ENCODE results near the gene SLC38A1. TPM values are rescaled to one million over a fixed set of nuclear protein-coding genes. Genes with fewer than 3 reads are reported as not detected.

Gene SLC38A1
- 234 and 281 TPM in 2 replicates for total RNA-seq (2014; rRNA removed; shearing (Covaris generic))
- 91.1 and 114 TPM in 2 replicates for polyA plus RNA-seq (2016; fragmentation: Nextera tagmentation; extraction: Ambion mirVana)
- long read RNA-seq, full-length matches to known transcripts, result 32 of 56 reads
- long read RNA-seq, partial matches to known transcripts, result 5 of 56 reads
- long read RNA-seq, other reads (novel, unspliced or antisense), result 19 of 56 reads

DNA sequence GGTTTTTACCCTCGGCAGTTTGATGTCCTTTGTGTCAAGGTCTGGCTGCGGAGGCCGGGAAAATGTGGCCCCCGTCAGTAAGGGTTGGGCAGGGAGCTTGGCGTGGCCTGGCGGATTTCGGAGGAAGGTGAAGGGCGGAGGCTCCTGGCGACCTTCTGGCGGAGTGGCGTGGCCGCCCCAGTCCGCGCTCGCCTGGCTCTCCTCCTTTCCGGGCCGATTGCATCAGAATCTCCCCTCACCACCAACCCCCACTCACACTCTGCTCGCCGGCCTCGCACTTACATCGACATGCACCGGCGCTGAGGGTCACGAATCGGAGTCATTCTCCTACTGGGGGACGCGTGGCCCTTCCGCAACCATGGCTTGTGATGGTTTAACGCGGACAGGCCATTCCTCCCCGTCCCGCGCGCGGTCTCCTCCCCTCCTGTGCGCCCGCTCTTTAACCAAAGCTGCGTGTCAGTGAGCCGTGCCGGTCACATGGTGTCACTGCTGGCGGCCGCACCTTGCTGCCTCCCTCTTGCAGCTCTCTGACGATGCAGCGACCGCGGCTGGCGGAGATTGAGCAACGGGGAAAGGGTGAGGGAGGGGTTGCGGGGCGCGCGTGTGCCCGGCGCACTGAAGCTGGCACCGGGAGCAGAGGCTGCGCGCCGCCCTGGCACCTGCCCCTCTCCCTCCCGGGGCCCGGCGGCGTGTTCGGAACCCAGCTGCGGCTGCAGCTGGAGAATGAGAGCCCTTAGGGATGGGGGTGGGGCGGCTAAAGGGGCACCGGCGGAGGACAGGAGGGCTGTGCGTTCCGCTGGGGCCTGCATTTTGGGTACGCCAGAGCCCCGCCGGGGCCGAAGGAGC is at the start of gene SLC38A1:
Gene SLC38A1 (minus strand): TSS at position 461 of the 846 bp plus-strand sequence. CDS start 29,243 bp downstream, outside the sequence.
- no peak; a peak in 1 of 4 replicates for TF ChIP-seq CTCF (conservative IDR thresholded peaks at IDR 0.05; ENCODE audit: low read depth in 2 of 2)
- TF ChIP-seq, protein P1, sequence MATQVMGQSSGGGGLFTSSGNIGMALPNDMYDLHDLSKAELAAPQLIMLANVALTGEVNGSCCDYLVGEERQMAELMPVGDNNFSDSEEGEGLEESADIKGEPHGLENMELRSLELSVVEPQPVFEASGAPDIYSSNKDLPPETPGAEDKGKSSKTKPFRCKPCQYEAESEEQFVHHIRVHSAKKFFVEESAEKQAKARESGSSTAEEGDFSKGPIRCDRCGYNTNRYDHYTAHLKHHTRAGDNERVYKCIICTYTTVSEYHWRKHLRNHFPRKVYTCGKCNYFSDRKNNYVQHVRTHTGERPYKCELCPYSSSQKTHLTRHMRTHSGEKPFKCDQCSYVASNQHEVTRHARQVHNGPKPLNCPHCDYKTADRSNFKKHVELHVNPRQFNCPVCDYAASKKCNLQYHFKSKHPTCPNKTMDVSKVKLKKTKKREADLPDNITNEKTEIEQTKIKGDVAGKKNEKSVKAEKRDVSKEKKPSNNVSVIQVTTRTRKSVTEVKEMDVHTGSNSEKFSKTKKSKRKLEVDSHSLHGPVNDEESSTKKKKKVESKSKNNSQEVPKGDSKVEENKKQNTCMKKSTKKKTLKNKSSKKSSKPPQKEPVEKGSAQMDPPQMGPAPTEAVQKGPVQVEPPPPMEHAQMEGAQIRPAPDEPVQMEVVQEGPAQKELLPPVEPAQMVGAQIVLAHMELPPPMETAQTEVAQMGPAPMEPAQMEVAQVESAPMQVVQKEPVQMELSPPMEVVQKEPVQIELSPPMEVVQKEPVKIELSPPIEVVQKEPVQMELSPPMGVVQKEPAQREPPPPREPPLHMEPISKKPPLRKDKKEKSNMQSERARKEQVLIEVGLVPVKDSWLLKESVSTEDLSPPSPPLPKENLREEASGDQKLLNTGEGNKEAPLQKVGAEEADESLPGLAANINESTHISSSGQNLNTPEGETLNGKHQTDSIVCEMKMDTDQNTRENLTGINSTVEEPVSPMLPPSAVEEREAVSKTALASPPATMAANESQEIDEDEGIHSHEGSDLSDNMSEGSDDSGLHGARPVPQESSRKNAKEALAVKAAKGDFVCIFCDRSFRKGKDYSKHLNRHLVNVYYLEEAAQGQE (IDR thresholded peaks at IDR 0.05; ENCODE audit: unreplicated experiment), result no peak
- peak; percentile 71 for TF ChIP-seq POLR2AphosphoS5 (IDR thresholded peaks at IDR 0.05; ENCODE audit: low read depth)
- no peak for TF ChIP-seq JUNB (IDR thresholded peaks at IDR 0.05; ENCODE audit: unreplicated experiment)
- peak; percentile 60 for TF ChIP-seq CREB1 (CRISPR knock-in tag; IDR thresholded peaks at IDR 0.05; ENCODE audit: low read depth)
- TF ChIP-seq STAT1 (IDR thresholded peaks at IDR 0.05; ENCODE audit: unreplicated experiment), result no peak
- peaks cover 29% of the 10 kb centered on the region for H3K4me1 Mint-ChIP-seq
- H3K27ac ChIP-seq (ENCODE audit: low read depth), result peak within 1 kb of the TSS; percentile 99
- H3K27ac Mint-ChIP-seq, result no peak within 1 kb of the TSS
- H3K27me3 Mint-ChIP-seq (ENCODE audit: insufficient read depth, low read depth, poor library complexity), result no peaks in the 10 kb centered on the region
- H3K4me2 ChIP-seq, result peak within 1 kb of the TSS; percentile 86
- no peaks in the 10 kb centered on the region for H3K27me3 ChIP-seq (ENCODE audit: insufficient read depth)
- peaks cover 42% of the 10 kb centered on the region for H3K4me1 ChIP-seq (ENCODE audit: insufficient read depth)
- H3K4me3 Mint-ChIP-seq, result no peak within 1 kb of the TSS; the same call in 2 of the 3 replicates
- H3K4me3 ChIP-seq, result peak within 1 kb of the TSS; percentile 90
- H2AFZ ChIP-seq, result peak within 1 kb of the TSS; percentile 64
- peak; percentile 70 for ATAC-seq
- H3F3A ChIP-seq (replicated peaks; ENCODE audit: low read depth), result no peaks in the 10 kb centered on the region
- H3K9me2 ChIP-seq (ENCODE audit: insufficient read depth), result no peaks in the 10 kb centered on the region
- peaks cover 17% of the 10 kb centered on the region; the same call in 1 of the 2 replicates for H4K20me1 ChIP-seq (replicated peaks; ENCODE audit: insufficient read depth)
- peaks cover 3% of the 10 kb centered on the region; the same call in 2 of the 3 replicates for H3K36me3 Mint-ChIP-seq (ENCODE audit: low read depth)
- peak; percentile 89 for DNase-seq (ENCODE audit: low spot score)
- no peaks in the 10 kb centered on the region for H3K36me3 ChIP-seq (ENCODE audit: insufficient read depth)
- peaks cover 76% of the 10 kb centered on the region for H3K79me2 ChIP-seq (replicated peaks; ENCODE audit: insufficient read depth)
- no peaks in the 10 kb centered on the region for H3K9me3 Mint-ChIP-seq

- peak overlapping the region; percentile 18 for H3K27ac Mint-ChIP-seq
- no peak for DNase-seq (ENCODE audit: low spot score)
- Histone ChIP-seq H3K27ac (ENCODE audit: low read depth) (no peak overlapping the region), H4K20me1 (replicated peaks; ENCODE audit: insufficient read depth) (no peaks in the 10 kb centered on the region), H3F3A (replicated peaks; ENCODE audit: low read depth) (0 out of 2 replicates have a peak, but pooled peaks cover 3% of the 10 kb centered on the region), H3K36me3 (ENCODE audit: insufficient read depth) (peaks cover 7% of the 10 kb centered on the region; the same call in 1 of the 2 replicates), H3K4me1 (ENCODE audit: insufficient read depth) (peaks cover 26% of the 10 kb centered on the region), H3K27me3 (ENCODE audit: insufficient read depth) (no peaks in the 10 kb centered on the region), H2AFZ (no peak overlapping the region), H3K79me2 (replicated peaks; ENCODE audit: insufficient read depth) (no peaks in the 10 kb centered on the region), H3K4me3 (no peak overlapping the region), H3K9me2 (ENCODE audit: insufficient read depth) (no peaks in the 10 kb centered on the region), H3K4me2 (no peak overlapping the region)
- no peaks in the 10 kb centered on the region for H3K27me3 Mint-ChIP-seq (ENCODE audit: insufficient read depth, low read depth, poor library complexity)
- peaks cover 20% of the 10 kb centered on the region for H3K9me3 Mint-ChIP-seq
- no peak for ATAC-seq
- H3K36me3 Mint-ChIP-seq (ENCODE audit: low read depth), result peaks cover 23% of the 10 kb centered on the region; the same call in 2 of the 3 replicates
- peaks cover 19% of the 10 kb centered on the region for H3K4me1 Mint-ChIP-seq
- no peak overlapping the region for H3K4me3 Mint-ChIP-seq
- no peak for TF ChIP-seq ZNF114 (CRISPR knock-in tag; IDR thresholded peaks at IDR 0.05)
- TF ChIP-seq ETS1 (IDR thresholded peaks at IDR 0.05), result no peak
- TF ChIP-seq NANOG (IDR thresholded peaks at IDR 0.05; ENCODE audit: borderline replicate concordance), result no peak
- no peak for TF ChIP-seq STAT1 (IDR thresholded peaks at IDR 0.05; ENCODE audit: unreplicated experiment)
- no peak for TF ChIP-seq JUNB (IDR thresholded peaks at IDR 0.05; ENCODE audit: unreplicated experiment)
- no peak for TF ChIP-seq EZH2phosphoT487 (IDR thresholded peaks at IDR 0.05; ENCODE audit: unreplicated experiment)
- TF ChIP-seq, protein P1 (IDR thresholded peaks at IDR 0.05; ENCODE audit: unreplicated experiment), result no peak
These were observed 49.2 kb upstream of the SLC38A1 start for GRCh38 chr12:46318037-46318436.

Data from GM23338 (cell line).